ENCODE results near the gene FIGNL2. TPM values are rescaled to one million over a fixed set of nuclear protein-coding genes. Genes with fewer than 3 reads are reported as not detected.

Gene FIGNL2
- total RNA-seq (1 to 10 TPM; 1.2 to 1.3 TPM), total RNA-seq (0.28 to 4.6 (median 1.8) reads per million in 172 experiments)
- polyA plus RNA-seq (2013, experiment 1 of 2) = 0.32 TPM
- 0.38 TPM for polyA plus RNA-seq (2013, experiment 2 of 2)

- no peak for ATAC-seq (ENCODE audit: poor library complexity)
- no peak for DNase-seq
- Histone ChIP-seq H3K27me3 (ENCODE audit: control insufficient read depth in 1 of 2, insufficient read depth in 2 of 2, low read length in 2 of 2) (peaks cover 34 to 48% of the 10 kb centered on the region in 2 experiments), H3K9me3 (ENCODE audit: control insufficient read depth in 1 of 2, insufficient read depth in 1 of 2, low read length in 2 of 2) (peaks cover 0 to 14% of the 10 kb centered on the region in 2 experiments), H3K4me1 (ENCODE audit: insufficient read depth, low read length) (peaks cover 36% of the 10 kb centered on the region), H3K36me3 (ENCODE audit: insufficient read depth, low read length) (no peaks in the 10 kb centered on the region), H3K27ac (ENCODE audit: low read depth in 1 of 2, low read length in 2 of 2) (no peak within 1 kb of the TSS), H3K4me3 (ENCODE audit: low read length) (peak within 1 kb of the TSS; percentile 14)
- intact Hi-C loops (cut with DNase I, micrococcal nuclease) = no loop called here
- peaks cover 32% of the 10 kb centered on the region for H3K4me1 Mint-ChIP-seq (ENCODE audit: low read depth)
- H3K27me3 Mint-ChIP-seq = peaks cover 60% of the 10 kb centered on the region
- peak within 1 kb of the TSS; percentile 70 for H3K4me3 Mint-ChIP-seq
- no peaks in the 10 kb centered on the region for H3K9me3 Mint-ChIP-seq
- TF ChIP-seq CTCF (IDR thresholded peaks at IDR 0.05) = no peak
- no peak within 1 kb of the TSS for H3K27ac Mint-ChIP-seq
- ChIA-PET POLR2A (no interaction called here), CTCF (no interaction called here)
- no peaks in the 10 kb centered on the region for H3K36me3 Mint-ChIP-seq (ENCODE audit: low read depth)
Measured at GRCh38 chr12:51848326-51848727, at the start of gene FIGNL2. Gene FIGNL2 (minus strand): TSS chr12:51848718. CDS start chr12:51822413, 26,305 bp downstream.

GRCh38 chr12:51897181-51897580 lies 48.7 kb upstream of the FIGNL2 start:
- no peak for DNase-seq
- Histone ChIP-seq H3K27me3 (ENCODE audit: control insufficient read depth in 1 of 2, insufficient read depth in 2 of 2, low read length in 2 of 2) (no peaks in the 10 kb centered on the region), H3K9me3 (ENCODE audit: control insufficient read depth in 1 of 2, insufficient read depth in 1 of 2, low read length in 2 of 2) (peaks cover 0 to 5% of the 10 kb centered on the region in 2 experiments), H3K36me3 (ENCODE audit: insufficient read depth, low read length) (no peaks in the 10 kb centered on the region), H3K4me1 (ENCODE audit: insufficient read depth, low read length) (no peaks in the 10 kb centered on the region), H3K27ac (ENCODE audit: low read depth in 1 of 2, low read length in 2 of 2) (no peak overlapping the region), H3K4me3 (ENCODE audit: low read length) (no peak overlapping the region)
- no peak for TF ChIP-seq CTCF (IDR thresholded peaks at IDR 0.05)
- no peaks in the 10 kb centered on the region for H3K4me1 Mint-ChIP-seq (ENCODE audit: low read depth)
- no peak for ATAC-seq (ENCODE audit: poor library complexity)
- ChIA-PET POLR2A (no interaction called here), CTCF (no interaction called here)
- H3K36me3 Mint-ChIP-seq (ENCODE audit: low read depth) = no peaks in the 10 kb centered on the region
- no peak overlapping the region for H3K4me3 Mint-ChIP-seq
- H3K9me3 Mint-ChIP-seq = no peaks in the 10 kb centered on the region
- H3K27me3 Mint-ChIP-seq = peaks cover 10% of the 10 kb centered on the region
- no peak overlapping the region for H3K27ac Mint-ChIP-seq
- intact Hi-C loops (cut with DNase I, micrococcal nuclease) = no loop called here

- intact Hi-C loops (cut with DNase I, micrococcal nuclease) = no loop called here
- Mint-ChIP-seq H3K4me3 (no peak overlapping the region), H3K4me1 (ENCODE audit: low read depth) (no peaks in the 10 kb centered on the region), H3K27ac (no peak overlapping the region), H3K36me3 (ENCODE audit: low read depth) (no peaks in the 10 kb centered on the region), H3K27me3 (peaks cover 10% of the 10 kb centered on the region), H3K9me3 (no peaks in the 10 kb centered on the region)
- Histone ChIP-seq H3K27me3 (ENCODE audit: control insufficient read depth in 1 of 2, insufficient read depth in 2 of 2, low read length in 2 of 2) (no peaks in the 10 kb centered on the region), H3K4me3 (ENCODE audit: low read length) (no peak overlapping the region), H3K27ac (ENCODE audit: low read depth in 1 of 2, low read length in 2 of 2) (no peak overlapping the region), H3K9me3 (ENCODE audit: control insufficient read depth in 1 of 2, insufficient read depth in 1 of 2, low read length in 2 of 2) (no peaks in the 10 kb centered on the region), H3K4me1 (ENCODE audit: insufficient read depth, low read length) (no peaks in the 10 kb centered on the region), H3K36me3 (ENCODE audit: insufficient read depth, low read length) (no peaks in the 10 kb centered on the region)
- ATAC-seq (ENCODE audit: poor library complexity) (no peak), DNase-seq (no peak)
- CTCF ChIA-PET = no interaction called here
- POLR2A ChIA-PET = no interaction called here
- TF ChIP-seq CTCF (IDR thresholded peaks at IDR 0.05) = no peak
Measured at GRCh38 chr12:51896236-51896635, 47.7 kb upstream of the FIGNL2 start.

All from CD4-positive, alpha-beta T cell (primary cell).